ENCODE measurements around the gene ATP13A3.

Gene ATP13A3

GRCh38 chr3:194488055-194488742, 1.4 kb upstream of the ATP13A3 start:
- Histone ChIP-seq H3K36me3 (no peaks in the 10 kb centered on the region), H3K27me3 (no peaks in the 10 kb centered on the region), H3K27ac (peak overlapping the region; percentile 91), H3K4me3 (ENCODE audit: low read depth in 1 of 2, low read length in 1 of 2) (peak overlapping the region; percentile 65 to 74), H3K4me1 (ENCODE audit: control insufficient read depth in 1 of 2, insufficient read depth in 1 of 2, low read depth in 1 of 2, low read length in 1 of 2) (peaks cover 28 to 46% of the 10 kb centered on the region in 2 experiments), H3K9me3 (no peaks in the 10 kb centered on the region)
- no peak for TF ChIP-seq CTCF (IDR thresholded peaks at IDR 0.05)

- Histone ChIP-seq H3K27me3 (no peaks in the 10 kb centered on the region), H3K36me3 (no peaks in the 10 kb centered on the region), H3K4me3 (ENCODE audit: low read depth in 1 of 2, low read length in 1 of 2) (peak overlapping the region; percentile 65 to 74), H3K4me1 (ENCODE audit: control insufficient read depth in 1 of 2, insufficient read depth in 1 of 2, low read depth in 1 of 2, low read length in 1 of 2) (peaks cover 28 to 46% of the 10 kb centered on the region in 2 experiments), H3K27ac (peak overlapping the region; percentile 91), H3K9me3 (no peaks in the 10 kb centered on the region)
- no peak for TF ChIP-seq CTCF (IDR thresholded peaks at IDR 0.05)
These were observed 670 bp upstream of the ATP13A3 start for GRCh38 chr3:194487289-194488054.

- Histone ChIP-seq H3K36me3 (no peaks in the 10 kb centered on the region), H3K27me3 (no peaks in the 10 kb centered on the region), H3K9me3 (no peaks in the 10 kb centered on the region), H3K4me3 (ENCODE audit: low read depth in 1 of 2, low read length in 1 of 2) (peak overlapping the region; percentile 65 to 67), H3K4me1 (ENCODE audit: control insufficient read depth in 1 of 2, insufficient read depth in 1 of 2, low read depth in 1 of 2, low read length in 1 of 2) (peaks cover 28 to 46% of the 10 kb centered on the region in 2 experiments), H3K27ac (peak overlapping the region; percentile 91)
- TF ChIP-seq CTCF (IDR thresholded peaks at IDR 0.05), result no peak
These were observed 792 bp downstream of the ATP13A3 start for GRCh38 chr3:194485881-194486539.

GRCh38 chr3:194485468-194485880, 1.3 kb downstream of the ATP13A3 start:
- TF ChIP-seq CTCF (IDR thresholded peaks at IDR 0.05), result no peak
- peaks cover 28 to 46% of the 10 kb centered on the region in 2 experiments for H3K4me1 ChIP-seq (ENCODE audit: control insufficient read depth in 1 of 2, insufficient read depth in 1 of 2, low read depth in 1 of 2, low read length in 1 of 2)

GRCh38 chr3:194484614-194485013, 2.2 kb downstream of the ATP13A3 start:
- no peaks in the 10 kb centered on the region for H3K9me3 ChIP-seq
- no peaks in the 10 kb centered on the region for H3K36me3 ChIP-seq
- no peak overlapping the region for H3K27ac ChIP-seq
- peaks cover 28 to 38% of the 10 kb centered on the region in 2 experiments for H3K4me1 ChIP-seq (ENCODE audit: control insufficient read depth in 1 of 2, insufficient read depth in 1 of 2, low read depth in 1 of 2, low read length in 1 of 2)
- TF ChIP-seq CTCF (IDR thresholded peaks at IDR 0.05), result no peak
- no peak overlapping the region for H3K4me3 ChIP-seq (ENCODE audit: low read depth in 1 of 2, low read length in 1 of 2)
- no peaks in the 10 kb centered on the region for H3K27me3 ChIP-seq

More at GRCh38 chr3:194485468-194485880, 1.3 kb downstream of the ATP13A3 start:
- Histone ChIP-seq H3K36me3 (no peaks in the 10 kb centered on the region), H3K9me3 (no peaks in the 10 kb centered on the region), H3K27ac (peak overlapping the region; percentile 91), H3K4me3 (ENCODE audit: low read depth in 1 of 2, low read length in 1 of 2) (peak overlapping the region; percentile 65 to 67), H3K27me3 (no peaks in the 10 kb centered on the region)
